HepG2 (cell line): ENCODE data around the gene ZDHHC16. TPM values are rescaled to one million over a fixed set of nuclear protein-coding genes. Genes with fewer than 3 reads are reported as not detected.

Experiments used
- BHLHE40 ChIP-seq: IDR thresholded peaks from 2 replicates; pipeline ENCODE4 v1.6.1; 2011; ENCODE audit warnings: low read length, improper control_type of control experiment
- KDM5A ChIP-seq: fragments of 200-600 bp; sonication (generic); IDR thresholded peaks from 2 replicates; pipeline ENCODE4 v1.7.0; 2018; ENCODE audit warnings: antibody characterized with exemption, mild to moderate bottlenecking, low read length, borderline replicate concordance
- MED13 ChIP-seq: sonication (generic); formaldehyde crosslinking; IDR thresholded peaks from 2 replicates; pipeline ENCODE4 v1.5.0; 2020; ENCODE audit warnings: missing genetic modification reagents
- MYC ChIP-seq: sonication (generic); formaldehyde crosslinking; IDR thresholded peaks from 2 replicates; pipeline ENCODE4 v1.9.0; 2021; ENCODE audit warnings: missing genetic modification reagents, borderline replicate concordance
- NFKBIZ ChIP-seq: IDR thresholded peaks from 2 replicates; pipeline ENCODE4 v1.6.1; 2018; ENCODE audit warnings: missing genetic modification reagents, missing compliant biosample characterization
- NFRKB ChIP-seq: fragments of 450-650 bp; IDR thresholded peaks from 2 replicates; pipeline ENCODE4 v1.6.1; 2017
- PCBP1 ChIP-seq: fragments of 200-400 bp; formaldehyde crosslinking; IDR thresholded peaks from 2 replicates; pipeline ENCODE4 v1.6.1; 2017; ENCODE audit warnings: mild to moderate bottlenecking, low read depth, low read length, borderline replicate concordance
- PHF5A ChIP-seq: IDR thresholded peaks from one replicate; pipeline ENCODE4 v1.6.1; 2018; ENCODE audit warnings: low read depth, missing genetic modification reagents; ENCODE audit not compliant: unreplicated experiment
- RBAK ChIP-seq: sonication (generic); formaldehyde crosslinking; IDR thresholded peaks from 2 replicates; pipeline ENCODE4 v1.5.1; 2020; ENCODE audit warnings: mild to moderate bottlenecking, missing genetic modification reagents
- REPIN1 ChIP-seq: sonication (generic); formaldehyde crosslinking; IDR thresholded peaks from 2 replicates; pipeline ENCODE4 v1.8.0; 2022; ENCODE audit warnings: missing genetic modification reagents, low read depth, mild to moderate bottlenecking, borderline replicate concordance
- RORA ChIP-seq: sonication (generic); formaldehyde crosslinking; IDR thresholded peaks from 2 replicates; pipeline ENCODE4 v1.5.0; 2020; ENCODE audit warnings: mild to moderate bottlenecking, missing genetic modification reagents, moderate library complexity
- SP5 ChIP-seq: IDR thresholded peaks from 2 replicates; pipeline ENCODE4 v1.6.1; 2016; ENCODE audit warnings: low read depth, borderline replicate concordance
- TBL1XR1 ChIP-seq: fragments of 150-350 bp; IDR thresholded peaks from 2 replicates; pipeline ENCODE4 v1.6.1; 2014; ENCODE audit warnings: borderline replicate concordance, low read length; ENCODE audit not compliant: partially characterized antibody
- YY1 ChIP-seq: IDR thresholded peaks from 2 replicates; pipeline ENCODE4 v1.6.1; 2011; ENCODE audit warnings: low read length, low read depth, moderate library complexity, mild to moderate bottlenecking; ENCODE audit not compliant: insufficient read depth, insufficient replicate concordance
- ZKSCAN1 ChIP-seq: fragments of 150-350 bp; IDR thresholded peaks from 2 replicates; pipeline ENCODE4 v1.6.1; 2014; ENCODE audit warnings: low read length
- ZNF614 ChIP-seq: IDR thresholded peaks from 2 replicates; pipeline ENCODE4 v1.6.1; 2018; ENCODE audit warnings: missing biosample characterization, missing genetic modification reagents, inconsistent platforms, borderline replicate concordance
- ZNF780A ChIP-seq: sonication (generic); formaldehyde crosslinking; IDR thresholded peaks from 2 replicates; pipeline ENCODE4 v1.8.0; 2022; ENCODE audit warnings: mild to moderate bottlenecking, missing genetic modification reagents, moderate library complexity
- polyA plus RNA-seq, 8 experiments: library from polyadenylated mRNA; depleted of rRNA in 3 of 8; stranded (reverse) in 7 of 8; unstranded in 1 of 8; fragments of >200 nt; fragmentation: Illumina TruSeq in 4 of 8; extraction: Trizol in 4 of 8; gene quantifications; 2 replicates each; pipeline versions ENCODE4 v1.2.1 to v1.2.3, GENCODE V29; 2011 to 2016; ENCODE audit warnings: low read depth in 4 of 8, missing spikeins in 1 of 8, mixed read lengths in 1 of 8; ENCODE audit not compliant: insufficient read depth in 1 of 8
- total RNA-seq, 5 experiments: library from RNA; depleted of rRNA; stranded (reverse); fragments of >200 nt; fragmentation: Illumina TruSeq; extraction: Trizol; gene quantifications; 2 replicates each; pipeline ENCODE4 v1.2.3, GENCODE V29; 2016; ENCODE audit warnings: low read depth in 1 of 5
- TF ChIP-seq, protein P1 (sequence below): sonication (generic); formaldehyde crosslinking; IDR thresholded peaks from 2 replicates; pipeline ENCODE4 v1.4.0; 2020; ENCODE audit warnings: missing genetic modification reagents
- TF ChIP-seq, protein P2 (sequence below): sonication (generic); formaldehyde crosslinking; IDR thresholded peaks from 2 replicates; pipeline ENCODE4 v1.5.0; 2020; ENCODE audit warnings: mild to moderate bottlenecking, missing genetic modification reagents
- TF ChIP-seq, protein P3 (sequence below): sonication (generic); formaldehyde crosslinking; IDR thresholded peaks from 2 replicates; pipeline ENCODE4 v1.8.0; 2022; ENCODE audit warnings: mild to moderate bottlenecking, missing genetic modification reagents, moderate library complexity
- TF ChIP-seq, protein P4 (sequence below): sonication (generic); formaldehyde crosslinking; IDR thresholded peaks from 2 replicates; pipeline ENCODE4 v1.8.0; 2022; ENCODE audit warnings: missing genetic modification reagents, mild to moderate bottlenecking, inconsistent platforms, borderline replicate concordance
- TF ChIP-seq, protein P5 (sequence below): sonication (generic); formaldehyde crosslinking; IDR thresholded peaks from 2 replicates; pipeline ENCODE4; 2020; ENCODE audit warnings: missing genetic modification reagents, mild to moderate bottlenecking, borderline replicate concordance

ZDHHC16 gene
- total and polyA plus RNA-seq, 2 of the 13 experiments (the other 11 are each of a cell fraction or from before 2014, with no cell fraction given) = 40.8 to 41.8 TPM

DNA sequence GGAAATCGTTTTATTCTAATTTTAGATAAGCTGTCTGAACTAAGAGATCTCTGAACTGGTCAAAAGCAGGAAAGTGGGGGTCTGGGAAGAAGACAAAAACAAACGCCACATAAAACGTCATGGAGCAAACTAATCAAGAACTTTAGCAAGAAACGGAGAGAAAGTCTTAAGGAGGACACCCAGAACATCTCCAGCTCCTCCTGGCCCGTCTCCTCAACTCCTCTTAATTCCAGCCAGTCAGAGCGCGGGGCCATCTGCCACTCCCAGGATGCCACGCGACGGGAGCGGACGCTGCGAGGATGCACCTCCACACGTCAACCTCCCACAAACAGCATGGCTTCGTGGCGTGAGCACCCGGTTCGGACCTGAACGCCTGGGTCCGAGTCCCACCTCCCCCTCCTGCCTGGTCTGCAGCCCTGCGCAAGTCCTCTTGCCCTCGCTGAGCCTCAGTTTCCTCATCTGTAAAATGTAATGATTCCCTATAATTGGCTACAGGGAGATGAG lies 51.6 kb downstream of the ZDHHC16 start (continued):
- TF ChIP-seq, protein P1, sequence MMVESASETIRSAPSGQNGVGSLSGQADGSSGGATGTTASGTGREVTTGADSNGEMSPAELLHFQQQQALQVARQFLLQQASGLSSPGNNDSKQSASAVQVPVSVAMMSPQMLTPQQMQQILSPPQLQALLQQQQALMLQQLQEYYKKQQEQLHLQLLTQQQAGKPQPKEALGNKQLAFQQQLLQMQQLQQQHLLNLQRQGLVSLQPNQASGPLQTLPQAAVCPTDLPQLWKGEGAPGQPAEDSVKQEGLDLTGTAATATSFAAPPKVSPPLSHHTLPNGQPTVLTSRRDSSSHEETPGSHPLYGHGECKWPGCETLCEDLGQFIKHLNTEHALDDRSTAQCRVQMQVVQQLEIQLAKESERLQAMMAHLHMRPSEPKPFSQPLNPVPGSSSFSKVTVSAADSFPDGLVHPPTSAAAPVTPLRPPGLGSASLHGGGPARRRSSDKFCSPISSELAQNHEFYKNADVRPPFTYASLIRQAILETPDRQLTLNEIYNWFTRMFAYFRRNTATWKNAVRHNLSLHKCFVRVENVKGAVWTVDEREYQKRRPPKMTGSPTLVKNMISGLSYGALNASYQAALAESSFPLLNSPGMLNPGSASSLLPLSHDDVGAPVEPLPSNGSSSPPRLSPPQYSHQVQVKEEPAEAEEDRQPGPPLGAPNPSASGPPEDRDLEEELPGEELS (CRISPR knock-in tag) = no peak; the same call in 1 of the 2 replicates
- TF ChIP-seq, protein P2, sequence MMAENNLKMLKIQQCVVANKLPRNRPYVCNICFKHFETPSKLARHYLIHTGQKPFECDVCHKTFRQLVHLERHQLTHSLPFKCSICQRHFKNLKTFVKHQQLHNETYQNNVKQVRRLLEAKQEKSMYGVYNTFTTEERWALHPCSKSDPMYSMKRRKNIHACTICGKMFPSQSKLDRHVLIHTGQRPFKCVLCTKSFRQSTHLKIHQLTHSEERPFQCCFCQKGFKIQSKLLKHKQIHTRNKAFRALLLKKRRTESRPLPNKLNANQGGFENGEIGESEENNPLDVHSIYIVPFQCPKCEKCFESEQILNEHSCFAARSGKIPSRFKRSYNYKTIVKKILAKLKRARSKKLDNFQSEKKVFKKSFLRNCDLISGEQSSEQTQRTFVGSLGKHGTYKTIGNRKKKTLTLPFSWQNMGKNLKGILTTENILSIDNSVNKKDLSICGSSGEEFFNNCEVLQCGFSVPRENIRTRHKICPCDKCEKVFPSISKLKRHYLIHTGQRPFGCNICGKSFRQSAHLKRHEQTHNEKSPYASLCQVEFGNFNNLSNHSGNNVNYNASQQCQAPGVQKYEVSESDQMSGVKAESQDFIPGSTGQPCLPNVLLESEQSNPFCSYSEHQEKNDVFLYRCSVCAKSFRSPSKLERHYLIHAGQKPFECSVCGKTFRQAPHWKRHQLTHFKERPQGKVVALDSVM (CRISPR knock-in tag) = 0 out of 2 replicates have a peak, but pooled peaks have one; percentile 8
- no peak for TF ChIP-seq ZNF780A (CRISPR knock-in tag)
- TF ChIP-seq, protein P3, sequence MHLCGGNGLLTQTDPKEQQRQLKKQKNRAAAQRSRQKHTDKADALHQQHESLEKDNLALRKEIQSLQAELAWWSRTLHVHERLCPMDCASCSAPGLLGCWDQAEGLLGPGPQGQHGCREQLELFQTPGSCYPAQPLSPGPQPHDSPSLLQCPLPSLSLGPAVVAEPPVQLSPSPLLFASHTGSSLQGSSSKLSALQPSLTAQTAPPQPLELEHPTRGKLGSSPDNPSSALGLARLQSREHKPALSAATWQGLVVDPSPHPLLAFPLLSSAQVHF (CRISPR knock-in tag) = no peak
- TF ChIP-seq YY1 = peak; percentile 69
- TF ChIP-seq RBAK (CRISPR knock-in tag) = no peak
- TF ChIP-seq MYC (CRISPR knock-in tag) = peak; percentile 86; the same call in 1 of the 2 replicates
- no peak for TF ChIP-seq REPIN1 (CRISPR knock-in tag)
- no peak for TF ChIP-seq KDM5A
- TF ChIP-seq SP5 = no peak
- no peak for TF ChIP-seq PCBP1
- no peak for TF ChIP-seq RORA (CRISPR knock-in tag)
- TF ChIP-seq TBL1XR1 = no peak
- no peak for TF ChIP-seq ZNF614 (CRISPR knock-in tag)
- no peak for TF ChIP-seq MED13 (CRISPR knock-in tag)
- no peak for TF ChIP-seq PHF5A (CRISPR knock-in tag)
- TF ChIP-seq, protein P4, sequence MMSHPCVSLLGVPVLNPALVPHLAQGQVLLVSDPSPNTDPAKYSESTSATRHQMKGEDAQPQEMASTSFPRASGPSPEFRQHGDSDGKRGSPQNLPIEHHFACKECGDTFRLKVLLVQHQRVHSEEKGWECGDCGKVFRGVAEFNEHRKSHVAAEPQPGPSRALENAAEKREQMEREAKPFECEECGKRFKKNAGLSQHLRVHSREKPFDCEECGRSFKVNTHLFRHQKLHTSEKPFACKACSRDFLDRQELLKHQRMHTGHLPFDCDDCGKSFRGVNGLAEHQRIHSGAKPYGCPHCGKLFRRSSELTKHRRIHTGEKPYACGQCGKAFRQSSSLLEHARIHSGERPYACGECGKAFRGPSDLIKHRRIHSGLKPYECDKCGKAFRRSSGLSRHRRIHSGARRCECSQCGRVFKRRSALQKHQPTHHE (CRISPR knock-in tag) = no peak; the same call in 1 of the 2 replicates
- no peak for TF ChIP-seq BHLHE40
- no peak; the same call in 1 of the 2 replicates for TF ChIP-seq ZKSCAN1
- TF ChIP-seq NFRKB = no peak
- no peak for TF ChIP-seq NFKBIZ
- TF ChIP-seq, protein P5, sequence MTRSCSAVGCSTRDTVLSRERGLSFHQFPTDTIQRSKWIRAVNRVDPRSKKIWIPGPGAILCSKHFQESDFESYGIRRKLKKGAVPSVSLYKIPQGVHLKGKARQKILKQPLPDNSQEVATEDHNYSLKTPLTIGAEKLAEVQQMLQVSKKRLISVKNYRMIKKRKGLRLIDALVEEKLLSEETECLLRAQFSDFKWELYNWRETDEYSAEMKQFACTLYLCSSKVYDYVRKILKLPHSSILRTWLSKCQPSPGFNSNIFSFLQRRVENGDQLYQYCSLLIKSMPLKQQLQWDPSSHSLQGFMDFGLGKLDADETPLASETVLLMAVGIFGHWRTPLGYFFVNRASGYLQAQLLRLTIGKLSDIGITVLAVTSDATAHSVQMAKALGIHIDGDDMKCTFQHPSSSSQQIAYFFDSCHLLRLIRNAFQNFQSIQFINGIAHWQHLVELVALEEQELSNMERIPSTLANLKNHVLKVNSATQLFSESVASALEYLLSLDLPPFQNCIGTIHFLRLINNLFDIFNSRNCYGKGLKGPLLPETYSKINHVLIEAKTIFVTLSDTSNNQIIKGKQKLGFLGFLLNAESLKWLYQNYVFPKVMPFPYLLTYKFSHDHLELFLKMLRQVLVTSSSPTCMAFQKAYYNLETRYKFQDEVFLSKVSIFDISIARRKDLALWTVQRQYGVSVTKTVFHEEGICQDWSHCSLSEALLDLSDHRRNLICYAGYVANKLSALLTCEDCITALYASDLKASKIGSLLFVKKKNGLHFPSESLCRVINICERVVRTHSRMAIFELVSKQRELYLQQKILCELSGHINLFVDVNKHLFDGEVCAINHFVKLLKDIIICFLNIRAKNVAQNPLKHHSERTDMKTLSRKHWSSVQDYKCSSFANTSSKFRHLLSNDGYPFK (CRISPR knock-in tag) = no peak
